PC-3 (cell line): Measurements from ENCODE around the gene DSG2. TPM values are rescaled to one million over a fixed set of nuclear protein-coding genes. Genes with fewer than 3 reads are reported as not detected.

Source experiments
- ATAC-seq: fragments of 200-7000 bp; cut with Tn5 transposase; 2 replicates; pipeline ENCODE4 v1.9.1; 2020; ENCODE audit warnings: mild to moderate bottlenecking, moderate library complexity
- BruUV-seq: library from RNA; stranded (reverse); fragments of 400-500 nt; replicated peaks from 2 replicates; lab custom pipeline; 2021; lab: Mats Ljungman, UMichigan
- CTCF ChIA-PET: fragments of 300-600 bp; sonication (Branson Sonifier 250); formaldehyde crosslinking; loops from one replicate; lab custom pipeline; 2022; ENCODE audit warnings: antibody characterized with exemption; lab: Charles Lee
- POLR2A ChIA-PET: fragments of 300-600 bp; sonication (Branson Sonifier 250); formaldehyde crosslinking; loops from one replicate; lab custom pipeline; 2022; ENCODE audit warnings: antibody characterized with exemption; ENCODE audit not compliant: unreplicated experiment; lab: Charles Lee
- DNase-seq: peaks from one replicate; pipeline ENCODE4 v3.0.0-alpha.2; 2015
- H2AFZ ChIP-seq: fragments of 300-600 bp; sonication (generic); 2 replicates; pipeline ENCODE4 v1.6.0; 2016; ENCODE audit warnings: antibody characterized with exemption, low read length
- H3F3A ChIP-seq: fragments of 300-600 bp; sonication (generic); one replicate; pipeline ENCODE4 v1.6.0; 2017; ENCODE audit warnings: antibody characterized with exemption, low read length, control low read depth, mild to moderate bottlenecking; ENCODE audit not compliant: unreplicated experiment
- H3K27ac ChIP-seq: fragments of 300-600 bp; sonication (generic); 2 replicates; pipeline ENCODE4 v1.5.1; 2016; ENCODE audit warnings: mild to moderate bottlenecking, low read length
- H3K27me3 ChIP-seq: fragments of 300-600 bp; sonication (generic); 2 replicates; pipeline ENCODE4 v1.6.1; 2016; ENCODE audit warnings: low read length, mixed read lengths
- H3K36me3 ChIP-seq: fragments of 300-600 bp; sonication (generic); 2 replicates; pipeline ENCODE4 v1.6.1; 2016; ENCODE audit warnings: low read depth, mixed run types, low read length, mixed read lengths
- H3K4me1 ChIP-seq: fragments of 300-600 bp; sonication (generic); 2 replicates; pipeline ENCODE4 v1.5.1; 2016; ENCODE audit warnings: low read length; ENCODE audit not compliant: insufficient read depth
- H3K4me2 ChIP-seq: fragments of 300-600 bp; sonication (generic); 2 replicates; pipeline ENCODE4 v1.6.0; 2016; ENCODE audit warnings: low read length
- H3K4me3 ChIP-seq: fragments of 300-600 bp; sonication (generic); 2 replicates; pipeline ENCODE4 v1.5.1; 2016; ENCODE audit warnings: mild to moderate bottlenecking, low read length, mixed read lengths
- H3K79me2 ChIP-seq: fragments of 300-600 bp; sonication (generic); 2 replicates; pipeline ENCODE4 v1.6.1; 2017; ENCODE audit warnings: low read length, mixed read lengths
- H3K9ac ChIP-seq: fragments of 300-600 bp; sonication (generic); 2 replicates; pipeline ENCODE4 v1.6.0; 2016; ENCODE audit warnings: mild to moderate bottlenecking, low read length
- H3K9me2 ChIP-seq: fragments of 300-600 bp; sonication (generic); replicated peaks from 2 replicates; pipeline ENCODE4 v1.6.1; 2016; ENCODE audit warnings: mixed run types, low read length, mixed read lengths
- H3K9me3 ChIP-seq: fragments of 300-600 bp; sonication (generic); 2 replicates; pipeline ENCODE4 v1.6.1; 2016; ENCODE audit warnings: low read length, mixed read lengths
- H4K20me1 ChIP-seq: fragments of 300-600 bp; sonication (generic); 2 replicates; pipeline ENCODE4 v1.6.1; 2016; ENCODE audit warnings: low read length, mixed read lengths
- EZH2 ChIP-seq: fragments of 300-600 bp; sonication (generic); IDR thresholded peaks from one replicate; pipeline ENCODE4 v1.6.1; 2017; ENCODE audit warnings: antibody characterized with exemption, mild to moderate bottlenecking, low read length; ENCODE audit not compliant: unreplicated experiment
- EZH2phosphoT487 ChIP-seq: fragments of 300-600 bp; sonication (generic); IDR thresholded peaks from 2 replicates; pipeline ENCODE4 v1.6.1; 2018; ENCODE audit warnings: mild to moderate bottlenecking, antibody characterized with exemption, low read length, borderline replicate concordance
- intact Hi-C: fragments of 100-400 bp; cut with micrococcal nuclease; formaldehyde crosslinking; loops from 2 replicates; pipeline ENCODE4 v1.9.0; 2023
- total RNA-seq: library from RNA; depleted of rRNA; stranded (reverse); fragments of >200 nt; gene quantifications from 2 replicates; pipeline ENCODE4 v1.2.3, GENCODE V29; 2014
- TF ChIP-seq, protein P1 (sequence below): fragments of 300-600 bp; sonication (generic); conservative IDR thresholded peaks from 2 replicates; pipeline ENCODE4 v1.5.1; 2017; ENCODE audit warnings: antibody characterized with exemption, low read depth, mild to moderate bottlenecking, low read length

Gene DSG2
- total RNA-seq, 1 experiment from 2014 or later = 17.2 TPM

DNA sequence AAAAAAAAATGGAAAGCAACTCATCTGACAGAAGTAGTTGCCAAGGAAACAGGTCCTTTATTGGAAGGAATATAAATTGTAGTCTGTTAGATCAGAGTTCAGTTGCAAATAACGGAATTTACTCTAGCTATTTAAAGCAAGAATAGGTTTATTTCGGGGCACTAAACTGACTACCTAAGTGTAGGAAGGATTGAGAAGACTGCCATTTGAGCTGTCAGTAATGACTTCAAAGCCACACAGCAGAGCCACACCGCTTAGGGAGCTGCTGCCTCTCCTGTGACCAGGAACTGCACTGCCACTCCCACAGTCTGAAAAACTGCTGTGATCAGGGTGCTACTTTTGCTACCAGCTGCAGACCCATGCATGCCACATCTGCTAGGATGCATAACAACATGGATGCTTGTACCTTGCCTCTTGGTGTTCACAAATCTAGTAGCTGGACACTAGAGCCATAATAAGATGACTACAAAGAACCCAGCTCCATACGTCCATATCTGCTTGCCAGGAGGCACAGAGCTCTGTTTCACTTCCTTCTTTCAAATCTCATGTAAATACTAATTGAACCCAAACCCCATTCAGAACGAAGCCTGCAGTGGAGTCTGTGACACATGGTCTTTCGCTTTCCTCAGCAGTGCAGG lies 2.2 kb downstream of the DSG2 start:
- CTCF ChIA-PET = no interaction called here
- H3K9me3 ChIP-seq = no peaks in the 10 kb centered on the region
- TF ChIP-seq, protein P1, sequence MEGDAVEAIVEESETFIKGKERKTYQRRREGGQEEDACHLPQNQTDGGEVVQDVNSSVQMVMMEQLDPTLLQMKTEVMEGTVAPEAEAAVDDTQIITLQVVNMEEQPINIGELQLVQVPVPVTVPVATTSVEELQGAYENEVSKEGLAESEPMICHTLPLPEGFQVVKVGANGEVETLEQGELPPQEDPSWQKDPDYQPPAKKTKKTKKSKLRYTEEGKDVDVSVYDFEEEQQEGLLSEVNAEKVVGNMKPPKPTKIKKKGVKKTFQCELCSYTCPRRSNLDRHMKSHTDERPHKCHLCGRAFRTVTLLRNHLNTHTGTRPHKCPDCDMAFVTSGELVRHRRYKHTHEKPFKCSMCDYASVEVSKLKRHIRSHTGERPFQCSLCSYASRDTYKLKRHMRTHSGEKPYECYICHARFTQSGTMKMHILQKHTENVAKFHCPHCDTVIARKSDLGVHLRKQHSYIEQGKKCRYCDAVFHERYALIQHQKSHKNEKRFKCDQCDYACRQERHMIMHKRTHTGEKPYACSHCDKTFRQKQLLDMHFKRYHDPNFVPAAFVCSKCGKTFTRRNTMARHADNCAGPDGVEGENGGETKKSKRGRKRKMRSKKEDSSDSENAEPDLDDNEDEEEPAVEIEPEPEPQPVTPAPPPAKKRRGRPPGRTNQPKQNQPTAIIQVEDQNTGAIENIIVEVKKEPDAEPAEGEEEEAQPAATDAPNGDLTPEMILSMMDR = no peak
- TF ChIP-seq EZH2phosphoT487 (no peak), EZH2 (no peak)
- intact Hi-C loops = no loop called here
- H3K4me3 ChIP-seq = peak overlapping the region; percentile 86; the same call in 1 of the 2 replicates
- DNase-seq = no peak
- H4K20me1 ChIP-seq = no peaks in the 10 kb centered on the region
- POLR2A ChIA-PET = no interaction called here
- no peak overlapping the region for H3K27ac ChIP-seq
- H3K36me3 ChIP-seq = no peaks in the 10 kb centered on the region
- no peak overlapping the region for H2AFZ ChIP-seq
- H3K9ac ChIP-seq = no peak overlapping the region
- peaks cover 51% of the 10 kb centered on the region for H3K79me2 ChIP-seq
- peak overlapping the region; percentile 85; the same call in 1 of the 2 replicates for H3K4me2 ChIP-seq
- no peaks in the 10 kb centered on the region for H3K27me3 ChIP-seq
- ATAC-seq = no peak
- H3K9me2 ChIP-seq = no peaks in the 10 kb centered on the region
- peaks cover 7% of the 10 kb centered on the region; the same call in 1 of the 2 replicates for H3K4me1 ChIP-seq
- no peaks in the 10 kb centered on the region for H3F3A ChIP-seq
- no TSS peak for BruUV-seq

DNA sequence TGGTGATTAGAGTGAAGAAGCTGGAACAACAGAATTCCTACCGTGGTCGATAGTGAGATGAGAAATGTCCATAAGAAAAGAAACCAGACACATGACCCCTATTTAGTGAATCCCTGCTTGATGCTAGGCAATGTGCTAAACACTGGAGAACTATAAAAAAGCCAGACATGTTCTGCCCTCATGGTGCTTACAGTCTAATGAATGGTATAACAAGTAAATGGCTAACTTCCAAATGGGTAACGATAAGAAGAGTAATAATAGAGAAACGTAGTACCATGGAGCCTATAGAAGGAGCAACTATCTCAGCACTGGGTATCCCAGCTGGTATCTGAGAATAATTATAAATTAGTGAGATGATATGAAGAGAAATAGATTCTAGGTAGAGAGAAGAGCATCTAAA lies 5.0 kb downstream of the DSG2 start:
- Histone ChIP-seq H3K4me1 (peaks cover 7% of the 10 kb centered on the region; the same call in 1 of the 2 replicates), H2AFZ (no peak overlapping the region), H3K27ac (no peak overlapping the region), H3K9ac (no peak overlapping the region), H3K27me3 (no peaks in the 10 kb centered on the region), H3K79me2 (peaks cover 51% of the 10 kb centered on the region), H3F3A (no peaks in the 10 kb centered on the region), H3K9me2 (no peaks in the 10 kb centered on the region), H4K20me1 (no peaks in the 10 kb centered on the region), H3K9me3 (no peaks in the 10 kb centered on the region), H3K4me3 (no peak overlapping the region), H3K36me3 (no peaks in the 10 kb centered on the region), H3K4me2 (no peak overlapping the region)
- intact Hi-C loops = no loop called here
- ChIA-PET POLR2A (no interaction called here), CTCF (no interaction called here)
- TF ChIP-seq, protein P1 = no peak
- TF ChIP-seq EZH2phosphoT487 = no peak
- TF ChIP-seq EZH2 = no peak
- ATAC-seq (no peak), DNase-seq (no peak)
- no TSS peak for BruUV-seq

DNA sequence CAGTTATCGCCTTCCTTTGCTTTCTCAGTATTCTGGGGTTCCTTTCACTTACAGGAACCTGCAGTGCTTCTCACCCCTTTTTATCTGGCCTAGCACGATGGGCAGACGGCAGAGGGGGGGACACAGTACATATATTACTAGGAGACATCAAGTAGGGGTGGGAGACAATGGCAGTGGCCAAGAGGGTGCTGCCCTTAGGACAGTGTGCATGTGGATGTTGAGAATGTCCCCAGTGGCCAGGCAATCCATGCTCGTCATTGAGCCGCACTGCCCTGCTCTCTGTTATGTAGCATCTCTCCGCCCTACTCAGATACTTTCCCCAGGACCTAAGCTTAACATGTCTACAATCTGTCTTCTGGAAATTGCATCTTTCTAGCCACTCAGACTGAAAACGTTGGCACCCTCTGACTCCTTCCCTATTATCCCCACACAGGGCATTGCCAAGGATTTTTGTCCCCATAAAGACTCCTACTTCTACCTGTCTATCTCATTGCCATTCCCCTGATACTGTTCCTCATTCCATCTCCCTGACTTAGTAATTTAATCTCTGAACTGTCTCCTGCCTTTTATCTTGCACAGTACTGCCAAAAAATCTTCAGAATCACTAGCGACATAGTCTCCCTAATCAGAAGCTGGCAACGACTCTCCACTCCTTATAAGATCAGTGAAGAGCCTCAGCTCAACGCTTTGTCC lies 6.6 kb downstream of the DSG2 start:
- Histone ChIP-seq H3K27me3 (no peaks in the 10 kb centered on the region), H3K79me2 (peaks cover 47% of the 10 kb centered on the region), H3K27ac (no peak overlapping the region), H3K4me2 (no peak overlapping the region), H3K9me2 (no peaks in the 10 kb centered on the region), H3K36me3 (no peaks in the 10 kb centered on the region), H4K20me1 (no peaks in the 10 kb centered on the region), H3F3A (no peaks in the 10 kb centered on the region), H3K9me3 (no peaks in the 10 kb centered on the region), H3K4me3 (no peak overlapping the region), H3K4me1 (peaks cover 5% of the 10 kb centered on the region; the same call in 1 of the 2 replicates), H2AFZ (no peak overlapping the region), H3K9ac (no peak overlapping the region)
- ChIA-PET POLR2A (interaction anchor here (0.6 kb wide), 1 partner anchor 185 kb away, joined by 3 read pairs; no protein-coding TSS in a partner anchor), CTCF (no interaction called here)
- BruUV-seq = no TSS peak
- TF ChIP-seq, protein P1 = no peak
- no peak for TF ChIP-seq EZH2
- TF ChIP-seq EZH2phosphoT487 = no peak
- intact Hi-C loops = no loop called here
- DNase-seq = no peak
- ATAC-seq = no peak
